HEK293T (cell line): ENCODE results near the gene HMGXB4.

Experiments
- CTCF ChIA-PET: fragments of 350-600 bp; formaldehyde crosslinking; extraction: SDS; loops from one replicate; lab custom pipeline; 2021; ENCODE audit warnings: antibody characterized with exemption, inconsistent platforms; lab: Yijun Ruan, JAX
- POLR2A ChIA-PET: fragments of 350-600 bp; formaldehyde crosslinking; extraction: SDS; loops from one replicate; lab custom pipeline; 2020; ENCODE audit warnings: antibody characterized with exemption, inconsistent platforms; lab: Yijun Ruan, JAX
- DNase-seq: peaks from one replicate; pipeline ENCODE4 v3.0.0; 2012; ENCODE audit warnings: mixed read lengths; ENCODE audit errors: extremely low spot score
- ARNT ChIP-seq: fragments of 450-650 bp; IDR thresholded peaks from 2 replicates; pipeline ENCODE4 v1.6.1; 2017; ENCODE audit warnings: mild to moderate bottlenecking
- BHLHE40 ChIP-seq: fragments of 450-650 bp; IDR thresholded peaks from 2 replicates; pipeline ENCODE4 v1.6.1; 2016; ENCODE audit warnings: mild to moderate bottlenecking, moderate library complexity, borderline replicate concordance
- CTBP1 ChIP-seq: fragments of 450-650 bp; IDR thresholded peaks from 2 replicates; pipeline ENCODE4 v1.6.1; 2016; ENCODE audit warnings: borderline replicate concordance
- ELF4 ChIP-seq: fragments of 450-650 bp; IDR thresholded peaks from 2 replicates; pipeline ENCODE4 v1.6.1; 2017; ENCODE audit warnings: antibody characterized with exemption
- FOXA1 ChIP-seq: fragments of 450-650 bp; IDR thresholded peaks from 2 replicates; pipeline ENCODE4 v1.6.1; 2016; ENCODE audit warnings: mild to moderate bottlenecking
- FOXK2 ChIP-seq: fragments of 450-650 bp; IDR thresholded peaks from 2 replicates; pipeline ENCODE4 v1.6.1; 2016; ENCODE audit warnings: mild to moderate bottlenecking
- FOXM1 ChIP-seq: fragments of 450-650 bp; IDR thresholded peaks from 2 replicates; pipeline ENCODE4 v1.6.1; 2017; ENCODE audit warnings: mild to moderate bottlenecking, borderline replicate concordance
- HDGF ChIP-seq: fragments of 450-650 bp; IDR thresholded peaks from 2 replicates; pipeline ENCODE4 v1.6.1; 2017; ENCODE audit warnings: antibody characterized with exemption, borderline replicate concordance
- L3MBTL2 ChIP-seq: fragments of 450-650 bp; conservative IDR thresholded peaks from 2 replicates; pipeline ENCODE4 v1.6.1; 2016; ENCODE audit warnings: mild to moderate bottlenecking
- LEF1 ChIP-seq: fragments of 450-650 bp; IDR thresholded peaks from 2 replicates; pipeline ENCODE4 v1.6.1; 2017; ENCODE audit warnings: mild to moderate bottlenecking, borderline replicate concordance
- NFRKB ChIP-seq: fragments of 450-650 bp; IDR thresholded peaks from 2 replicates; pipeline ENCODE4 v1.6.1; 2016; ENCODE audit warnings: mild to moderate bottlenecking, moderate library complexity
- PKNOX1 ChIP-seq: fragments of 450-650 bp; IDR thresholded peaks from 2 replicates; pipeline ENCODE4 v1.6.1; 2016
- SP1 ChIP-seq: fragments of 450-650 bp; IDR thresholded peaks from 2 replicates; pipeline ENCODE4 v1.6.1; 2017
- SUZ12 ChIP-seq: fragments of 450-650 bp; IDR thresholded peaks from 2 replicates; pipeline ENCODE4 v1.6.1; 2016; ENCODE audit warnings: mild to moderate bottlenecking
- TARDBP ChIP-seq: fragments of 450-650 bp; IDR thresholded peaks from 2 replicates; pipeline ENCODE4 v1.6.1; 2016
- ZNF384 ChIP-seq: fragments of 450-650 bp; IDR thresholded peaks from 2 replicates; pipeline ENCODE4 v1.6.1; 2016

Gene HMGXB4

GRCh38 chr22:35318346-35319215 is 61.3 kb downstream of the HMGXB4 start:
- POLR2A ChIA-PET = no interaction called here
- TF ChIP-seq FOXA1 (no peak), FOXM1 (no peak), BHLHE40 (no peak), SUZ12 (no peak), ZNF384 (no peak), ARNT (no peak), HDGF (no peak), PKNOX1 (no peak), ELF4 (no peak), FOXK2 (no peak), SP1 (no peak), NFRKB (no peak), L3MBTL2 (no peak), LEF1 (no peak)
- CTCF ChIA-PET = no interaction called here
- DNase-seq = no peak

GRCh38 chr22:35319244-35319985 is 62.1 kb downstream of the HMGXB4 start:
- DNase-seq = no peak
- TF ChIP-seq HDGF (no peak), FOXK2 (no peak)
- ChIA-PET CTCF (no interaction called here), POLR2A (no interaction called here)

GRCh38 chr22:35322126-35322525 is 64.8 kb downstream of the HMGXB4 start:
- CTCF ChIA-PET = interaction anchor here (0.7 kb wide), 1 partner anchor 538 kb away, joined by 3 read pairs; no protein-coding TSS in a partner anchor
- no peak for DNase-seq
- no peak for TF ChIP-seq BHLHE40
- TF ChIP-seq ZNF384 = no peak
- no peak for TF ChIP-seq TARDBP
- TF ChIP-seq ELF4 = no peak
- TF ChIP-seq PKNOX1 = no peak
- no peak for TF ChIP-seq SP1
- TF ChIP-seq CTBP1 = no peak
- no peak for TF ChIP-seq SUZ12
- no peak for TF ChIP-seq FOXA1
- no peak for TF ChIP-seq ARNT
- no peak for TF ChIP-seq L3MBTL2
- TF ChIP-seq FOXM1 = no peak
- POLR2A ChIA-PET = no interaction called here

- CTCF ChIA-PET = no interaction called here
- no peak for DNase-seq
- TF ChIP-seq HDGF = no peak
- TF ChIP-seq SUZ12 = no peak
- TF ChIP-seq LEF1 = no peak
- no peak for TF ChIP-seq ARNT
- no peak for TF ChIP-seq FOXM1
- no peak for TF ChIP-seq ELF4
- TF ChIP-seq BHLHE40 = no peak
Measured at GRCh38 chr22:35322893-35323292, 65.6 kb downstream of the HMGXB4 start.

GRCh38 chr22:35323305-35323704 is 66.0 kb downstream of the HMGXB4 start:
- POLR2A ChIA-PET = no interaction called here
- CTCF ChIA-PET = no interaction called here
- no peak for TF ChIP-seq LEF1
- TF ChIP-seq ZNF384 = no peak
- no peak for TF ChIP-seq SUZ12
- no peak for TF ChIP-seq ARNT
- TF ChIP-seq ELF4 = no peak
- no peak for TF ChIP-seq L3MBTL2
- TF ChIP-seq FOXA1 = no peak
- no peak for TF ChIP-seq FOXK2
- TF ChIP-seq SP1 = no peak
- TF ChIP-seq CTBP1 = no peak
- TF ChIP-seq NFRKB = no peak
- no peak for TF ChIP-seq HDGF
- no peak for TF ChIP-seq BHLHE40
- TF ChIP-seq FOXM1 = no peak
- no peak for TF ChIP-seq PKNOX1
- TF ChIP-seq TARDBP = no peak
- no peak for DNase-seq

More at GRCh38 chr22:35322893-35323292, 65.6 kb downstream of the HMGXB4 start:
- POLR2A ChIA-PET = no interaction called here

GRCh38 chr22:35324067-35324466 is 66.8 kb downstream of the HMGXB4 start:
- TF ChIP-seq TARDBP (no peak), PKNOX1 (no peak), FOXK2 (no peak), NFRKB (no peak), SP1 (no peak), CTBP1 (no peak), FOXM1 (no peak), FOXA1 (no peak), HDGF (no peak), SUZ12 (no peak), LEF1 (no peak), BHLHE40 (no peak), ZNF384 (no peak), ARNT (no peak), ELF4 (no peak), L3MBTL2 (no peak)
- DNase-seq = no peak
- ChIA-PET POLR2A (interaction anchor here (1.3 kb wide), 1 partner anchor 24 kb away, joined by 4 read pairs; the partner anchor contains the start of gene TOM1), CTCF (no interaction called here)
